HG02610 (cell line): ENCODE data around the gene OLFM3.

Experiments used
- ATAC-seq: cut with Tn5 transposase; IDR thresholded peaks from one replicate; pipeline ENCODE4 v1.9.1; 2021; ENCODE audit warnings: mild to moderate bottlenecking, moderate library complexity; ENCODE audit not compliant: unreplicated experiment

The OLFM3 gene

DNA sequence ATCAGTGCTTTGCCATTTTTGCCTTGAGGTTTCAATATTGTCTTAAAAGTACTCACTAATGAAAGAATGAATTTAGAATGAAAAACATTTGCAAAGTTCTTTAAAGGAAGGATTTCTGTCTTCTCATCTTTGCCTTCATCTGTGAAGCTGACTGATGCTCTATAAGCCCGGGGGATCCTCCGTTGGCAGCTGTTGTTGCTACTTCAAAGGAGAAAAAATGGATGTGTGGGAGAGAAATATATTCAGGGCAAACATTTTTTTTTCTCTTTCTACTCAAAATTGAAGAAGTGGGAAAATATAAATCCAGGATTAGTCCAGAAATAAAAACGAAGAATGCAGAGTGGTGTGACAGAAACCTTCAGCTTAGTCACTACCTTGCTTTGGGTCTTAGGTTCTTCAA lies 142.5 kb downstream of the OLFM3 start:
- no peak for ATAC-seq

- ATAC-seq, result no peak
These were observed 143.8 kb downstream of the OLFM3 start for GRCh38 chr1:101852936-101853335.

- ATAC-seq, result no peak
These were observed 147.4 kb downstream of the OLFM3 start for GRCh38 chr1:101849356-101849755.

- no peak for ATAC-seq
These were observed 149.1 kb downstream of the OLFM3 start for GRCh38 chr1:101847626-101848025.

GRCh38 chr1:101846820-101847219 lies 149.9 kb downstream of the OLFM3 start:
- ATAC-seq, result no peak

DNA sequence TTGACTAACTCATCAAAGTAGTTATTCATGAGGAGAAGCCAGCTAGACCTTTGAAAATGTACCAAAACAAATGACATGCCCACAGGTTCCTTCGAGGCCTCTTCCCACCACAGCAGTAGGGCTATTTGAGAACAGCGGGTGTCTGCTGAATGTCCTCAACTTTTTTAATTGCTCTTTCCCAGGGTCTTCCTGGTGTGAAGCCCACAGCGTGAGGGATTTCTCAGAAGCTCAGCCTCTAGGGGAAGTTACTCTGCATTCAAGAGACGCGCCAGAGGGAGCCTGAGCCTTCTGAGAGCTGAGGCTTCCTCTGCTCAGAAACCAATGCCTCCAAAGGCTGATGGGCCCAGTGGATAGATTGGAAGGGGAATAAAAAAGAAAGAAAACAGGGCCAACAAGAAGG lies 153.6 kb downstream of the OLFM3 start:
- no peak for ATAC-seq

DNA sequence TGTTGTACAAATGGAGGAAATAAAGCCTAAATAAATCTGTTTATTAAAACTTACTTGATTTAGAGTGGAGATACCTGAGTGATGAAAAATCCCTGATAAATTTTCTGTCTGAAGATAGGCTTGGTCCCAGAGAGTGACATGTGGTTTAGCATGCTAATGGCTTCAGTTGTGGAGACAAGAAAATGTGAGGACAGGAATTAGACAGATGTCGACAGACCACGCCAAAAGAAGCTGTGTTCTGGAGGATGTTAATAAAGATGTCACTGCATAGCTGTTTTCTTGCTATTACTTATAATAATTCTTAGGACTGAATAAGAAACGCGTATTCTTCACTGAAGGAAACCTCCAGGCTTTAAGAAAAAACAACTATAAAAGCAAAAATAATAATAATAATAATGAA lies 154.9 kb downstream of the OLFM3 start:
- ATAC-seq, result no peak

- ATAC-seq, result no peak
These were observed 160.7 kb downstream of the OLFM3 start for GRCh38 chr1:101835988-101836387.

DNA sequence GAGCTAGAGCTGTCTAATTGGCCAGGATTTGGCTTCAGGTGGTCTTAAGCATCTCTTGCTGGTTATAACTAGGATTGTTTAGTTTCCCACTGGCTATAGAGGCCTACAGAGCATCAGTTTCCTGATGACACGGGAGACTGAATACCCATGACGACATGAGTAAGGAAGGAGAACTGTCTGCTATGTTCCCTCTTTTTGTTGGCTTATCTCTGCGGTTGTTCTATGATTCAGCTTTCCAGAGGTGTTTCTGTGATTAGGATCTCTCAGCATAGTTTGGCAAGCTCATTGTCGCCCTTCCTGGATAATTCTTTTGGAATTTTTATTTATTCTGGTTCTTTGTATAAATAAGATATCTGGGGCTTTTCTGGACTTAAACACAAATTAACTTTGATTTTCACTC lies 163.4 kb downstream of the OLFM3 start:
- ATAC-seq, result no peak

DNA sequence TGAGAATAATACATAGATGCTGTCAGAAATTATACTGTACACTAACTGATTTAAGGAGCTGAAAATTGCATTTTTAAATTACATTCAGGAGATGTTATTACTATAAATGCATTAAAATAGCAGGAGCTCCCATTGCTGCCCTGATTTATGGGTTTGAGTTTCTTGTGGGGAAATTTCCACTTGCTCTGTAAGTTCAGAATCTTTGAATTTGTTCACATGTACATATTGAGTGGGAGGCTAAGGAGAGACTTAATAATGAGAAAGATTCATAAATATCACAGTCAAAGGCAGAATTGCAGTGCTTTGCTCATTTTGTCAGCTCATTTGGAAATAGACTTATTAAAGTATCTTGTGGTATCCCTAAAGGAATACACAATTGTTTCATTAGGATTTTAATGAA lies 170.3 kb downstream of the OLFM3 start:
- no peak for ATAC-seq

DNA sequence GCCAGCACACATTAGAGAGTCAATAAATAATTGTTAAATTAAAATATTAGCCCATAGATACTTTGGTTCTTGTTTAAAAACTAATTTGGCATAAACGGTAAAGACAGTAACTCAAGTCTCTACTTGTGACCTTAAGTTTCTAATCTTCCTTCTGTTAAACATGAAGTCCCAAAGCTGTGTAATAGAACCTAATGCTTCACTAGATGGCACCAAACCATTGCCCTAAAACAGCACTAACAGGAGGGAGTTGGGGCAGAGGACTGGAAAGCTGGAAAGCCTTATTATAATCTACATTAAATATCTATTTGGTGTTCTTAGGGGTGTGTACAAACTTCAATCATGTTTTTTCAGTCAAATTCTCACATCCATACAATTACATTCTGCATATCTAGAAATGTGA lies 176.7 kb downstream of the OLFM3 start:
- no peak for ATAC-seq

- no peak for ATAC-seq
These were observed 180.5 kb downstream of the OLFM3 start for GRCh38 chr1:101816262-101816661.

DNA sequence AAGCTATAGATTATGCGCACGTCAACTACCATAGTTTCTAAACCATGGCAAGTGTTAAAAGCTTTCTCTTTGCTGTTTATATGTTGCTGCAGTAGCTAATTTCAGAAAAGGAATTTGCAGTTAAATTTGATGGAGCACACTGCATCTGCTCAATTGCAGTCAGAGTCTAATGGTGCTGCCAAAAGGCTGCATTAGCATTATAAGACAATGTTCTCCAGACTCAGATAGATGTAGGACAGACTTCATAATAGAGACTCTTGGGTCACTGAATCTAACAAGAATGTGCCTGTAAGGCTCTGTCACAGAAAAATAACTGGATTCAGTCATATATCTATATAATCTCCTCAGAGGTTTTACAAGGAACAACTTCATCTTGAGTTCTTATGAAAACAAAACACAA lies 198.3 kb downstream of the OLFM3 start:
- no peak for ATAC-seq

DNA sequence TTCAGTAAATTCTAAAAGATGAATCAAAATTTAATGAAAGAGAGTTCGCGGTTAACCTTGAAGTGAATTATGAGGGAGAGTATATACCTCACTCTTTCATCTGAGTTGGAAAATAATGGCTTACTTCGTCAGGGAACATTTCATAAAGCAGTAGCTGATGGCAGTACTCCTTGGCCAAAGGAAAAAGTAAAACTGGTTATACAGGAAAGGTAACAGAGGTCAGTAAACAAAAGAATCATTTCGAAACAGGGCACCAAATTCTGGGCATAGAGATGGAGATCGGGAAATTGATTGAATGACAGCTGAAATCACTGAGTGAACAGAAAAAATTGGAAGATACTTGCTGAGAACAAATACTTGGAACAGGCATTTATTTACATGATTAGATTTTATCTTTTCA lies 199.0 kb downstream of the OLFM3 start:
- no peak for ATAC-seq

DNA sequence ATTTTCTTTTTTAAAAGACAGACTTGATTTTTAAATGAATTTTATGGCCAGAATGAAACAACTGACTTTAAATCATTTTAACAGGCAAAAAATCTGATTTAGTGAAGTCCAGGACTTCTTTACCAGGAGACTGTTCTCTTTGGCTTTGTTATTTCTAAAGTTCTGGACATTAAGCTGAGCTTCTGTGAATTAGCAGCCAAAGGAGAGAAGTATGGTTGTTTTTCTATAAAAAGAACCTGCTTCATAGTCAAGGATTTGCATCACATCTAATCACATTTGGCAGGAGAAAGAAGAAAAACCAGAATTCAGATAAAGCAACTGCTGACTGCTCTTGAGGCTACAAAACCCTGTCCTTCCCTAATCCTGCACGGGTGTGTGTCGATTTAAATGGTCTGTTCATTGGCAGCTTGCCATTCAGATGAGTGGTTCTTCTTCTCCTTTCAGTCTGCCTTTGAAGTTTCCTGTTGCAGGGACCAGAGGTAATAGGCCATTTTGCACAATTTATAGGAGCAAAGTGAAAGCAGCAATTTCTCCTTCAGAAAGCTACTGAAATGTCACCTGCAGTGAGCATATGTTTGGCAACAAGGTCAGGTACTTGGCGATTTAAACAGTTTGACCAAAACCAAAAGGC lies 215.4 kb downstream of the OLFM3 start:
- ATAC-seq, result no peak

DNA sequence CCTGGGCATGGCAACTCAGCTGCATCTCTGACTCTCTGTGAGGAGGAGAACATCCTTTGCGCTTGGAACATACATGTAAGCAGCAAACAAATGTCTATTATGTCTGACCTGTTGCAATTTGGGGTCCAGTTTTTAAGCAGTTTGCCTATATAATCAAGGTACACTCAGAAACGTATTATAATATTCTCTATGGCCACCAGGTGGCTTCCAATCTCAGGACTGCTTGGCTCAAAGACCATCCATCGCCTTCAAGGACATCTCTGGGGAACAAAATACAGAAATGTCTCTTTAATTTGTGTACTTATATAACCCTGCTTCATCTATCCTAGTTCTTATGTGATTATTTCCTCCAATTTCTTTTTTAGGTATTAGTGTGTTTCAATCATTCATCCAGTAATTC lies 227.2 kb downstream of the OLFM3 start:
- peak; percentile 63 for ATAC-seq

DNA sequence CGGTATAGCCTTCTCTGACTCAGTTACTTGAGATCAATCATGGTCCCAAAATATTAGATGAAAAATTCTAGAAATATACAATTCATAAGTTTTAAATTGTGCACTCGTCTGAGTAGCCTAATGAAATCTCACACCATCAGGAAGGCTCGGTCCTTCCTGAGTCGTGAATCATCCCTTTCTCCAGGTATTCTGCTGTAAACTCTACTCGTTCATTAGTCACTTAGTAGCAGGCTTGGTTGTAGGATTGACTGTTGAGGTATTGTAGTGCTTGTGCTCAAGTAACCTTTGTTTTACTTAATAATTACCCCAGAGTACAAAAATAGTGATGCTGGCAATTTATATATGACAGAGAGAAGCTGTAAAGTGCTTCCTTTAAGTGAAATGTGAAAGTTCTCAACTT lies 238.7 kb downstream of the OLFM3 start:
- no peak for ATAC-seq

- no peak for ATAC-seq
These were observed 240.3 kb downstream of the OLFM3 start for GRCh38 chr1:101756411-101756810.
